Keratinocyte (primary cell): ENCODE results near the gene SYNCRIP. TPM values are rescaled to one million over a fixed set of nuclear protein-coding genes. Genes with fewer than 3 reads are reported as not detected.

Experiments used
- DNase-seq: peaks from one replicate; pipeline ENCODE4 v3.0.0-alpha.2; 2011; ENCODE audit warnings: low read depth, missing footprints, low spot score
- FAIRE-seq: peaks from 2 replicates; lab custom pipeline; 2011; peaks lifted over from hg19 to GRCh38; lab: Jason Lieb, UNC
- H2AFZ ChIP-seq: 2 replicates; pipeline ENCODE4 v1.6.0; 2012; ENCODE audit warnings: low read length, control low read depth, inconsistent platforms; ENCODE audit not compliant: control insufficient read depth
- H3K27ac ChIP-seq: 2 replicates; pipeline ENCODE4 v1.5.1; 2011; ENCODE audit warnings: low read length; ENCODE audit not compliant: control insufficient read depth, insufficient read depth
- H3K27me3 ChIP-seq: 3 replicates; pipeline ENCODE4 v1.6.0; 2011; ENCODE audit warnings: low read length; ENCODE audit not compliant: control insufficient read depth, insufficient read depth; ENCODE audit errors: extremely low read depth
- H3K36me3 ChIP-seq, 2 experiments: 2 replicates in 1 of 2; 3 replicates in 1 of 2; pipeline ENCODE4 v1.5.1; 2011; ENCODE audit warnings: low read length in 2 of 2, mild to moderate bottlenecking in 1 of 2; ENCODE audit not compliant: control insufficient read depth in 2 of 2, insufficient read depth in 2 of 2; ENCODE audit errors: extremely low read depth in 1 of 2
- H3K4me1 ChIP-seq: 3 replicates; pipeline ENCODE4 v1.5.1; 2011; ENCODE audit warnings: low read length; ENCODE audit not compliant: control insufficient read depth, insufficient read depth; ENCODE audit errors: extremely low read depth
- H3K4me2 ChIP-seq: 3 replicates; pipeline ENCODE4 v1.6.0; 2011; ENCODE audit warnings: low read depth, low read length; ENCODE audit not compliant: control insufficient read depth, insufficient read depth; ENCODE audit errors: extremely low read depth
- H3K4me3 ChIP-seq, 3 experiments: fragments of 200-600 bp in 1 of 3; sonication (generic) in 1 of 3; 2 replicates in 2 of 3; 3 replicates in 1 of 3; pipeline ENCODE4 v1.5.1; 2011 to 2016; ENCODE audit warnings: low read length in 3 of 3, mild to moderate bottlenecking in 3 of 3, control low read depth in 2 of 3, inconsistent platforms in 1 of 3, low read depth in 1 of 3, mixed read lengths in 1 of 3, mixed run types in 1 of 3, moderate library complexity in 1 of 3; ENCODE audit not compliant: control insufficient read depth in 2 of 3, insufficient read depth in 2 of 3; ENCODE audit errors: extremely low read depth in 1 of 3
- H3K79me2 ChIP-seq: 2 replicates; pipeline ENCODE4 v1.6.0; 2012; ENCODE audit warnings: low read length; ENCODE audit not compliant: control insufficient read depth, insufficient read depth
- H3K9ac ChIP-seq: 3 replicates; pipeline ENCODE4 v1.6.0; 2011; ENCODE audit warnings: low read length; ENCODE audit not compliant: control insufficient read depth, insufficient read depth; ENCODE audit errors: extremely low read depth
- H3K9me1 ChIP-seq: 3 replicates; pipeline ENCODE4 v1.6.0; 2011; ENCODE audit warnings: low read length; ENCODE audit not compliant: control insufficient read depth, insufficient read depth; ENCODE audit errors: extremely low read depth
- H3K9me3 ChIP-seq: 2 replicates; pipeline ENCODE4 v1.5.1; 2012; ENCODE audit warnings: low read depth, low read length; ENCODE audit not compliant: control insufficient read depth
- H4K20me1 ChIP-seq: 3 replicates; pipeline ENCODE4 v1.6.0; 2011; ENCODE audit warnings: low read length; ENCODE audit not compliant: control insufficient read depth, insufficient read depth; ENCODE audit errors: extremely low read depth
- CTCF ChIP-seq, 3 experiments: IDR thresholded peaks in 1 of 3; conservative IDR thresholded peaks in 1 of 3; optimal IDR thresholded peaks in 1 of 3; 2 replicates in 2 of 3; 3 replicates in 1 of 3; pipeline versions ENCODE3 to v1.5.1; 2011; ENCODE audit warnings: low read length in 3 of 3, mild to moderate bottlenecking in 3 of 3, moderate library complexity in 2 of 3, control low read depth in 1 of 3, inconsistent platforms in 1 of 3; ENCODE audit not compliant: insufficient read depth in 2 of 3; ENCODE audit errors: extremely low read depth in 1 of 3
- dilution Hi-C: fragments of 300-500 bp; cut with MboI; formaldehyde crosslinking; loops from one replicate; pipeline ENCODE4 v1.7.0; 2020; ENCODE audit warnings: low sequenced_read_pairs; ENCODE audit not compliant: extremely low pct_ligation_motif_present
- polyA plus RNA-seq, 5 experiments: library from polyadenylated mRNA; depleted of rRNA in 3 of 5; stranded (reverse) in 3 of 5; stranded (forward) in 1 of 5; unstranded in 1 of 5; fragments of >200 nt; gene quantifications; 1 replicate in 1 of 5; 2 replicates in 3 of 5; 3 replicates in 1 of 5; pipeline versions ENCODE4 v1.2.1 to v1.2.3, GENCODE V29; 2011 to 2012; ENCODE audit warnings: missing spikeins in 2 of 5, low read depth in 1 of 5, low replicate concordance in 1 of 5

Gene SYNCRIP
- polyA plus RNA-seq, 1 donor (not counting 4 experiments of a cell fraction or from before 2014, with no cell fraction given): 56.8 TPM

- no peak for DNase-seq
- dilution Hi-C loops: no loop called here
- Histone ChIP-seq H3K9me1 (peaks cover 4% of the 10 kb centered on the region), H3K4me3 (no peak overlapping the region), H3K79me2 (peaks cover 68% of the 10 kb centered on the region), H4K20me1 (peaks cover 8% of the 10 kb centered on the region), H3K9me3 (no peaks in the 10 kb centered on the region), H3K9ac (no peak overlapping the region), H3K4me2 (no peak overlapping the region), H3K36me3 (peaks cover 1 to 15% of the 10 kb centered on the region in 2 experiments), H3K27ac (no peak overlapping the region), H3K27me3 (no peaks in the 10 kb centered on the region), H3K4me1 (peaks cover 18% of the 10 kb centered on the region), H2AFZ (no peak overlapping the region)
- no peak for FAIRE-seq
- TF ChIP-seq CTCF (optimal IDR thresholded peaks at IDR 0.05 in 1 of 3, IDR thresholded peaks at IDR 0.05 in 1 of 3, conservative IDR thresholded peaks at IDR 0.05 in 1 of 3; ENCODE audit: extremely low read depth in 1 of 3, insufficient read depth in 2 of 3, low read length in 3 of 3): no peak
These were observed 66.2 kb downstream of the SYNCRIP start for GRCh38 chr6:85576476-85576875.

- DNase-seq (no peak), FAIRE-seq (peak; percentile 82)
- Histone ChIP-seq H3K79me2 (peaks cover 55% of the 10 kb centered on the region), H3K36me3 (peaks cover 1 to 12% of the 10 kb centered on the region in 2 experiments), H3K9ac (no peak overlapping the region), H4K20me1 (peaks cover 8% of the 10 kb centered on the region), H3K4me3 (no peak overlapping the region), H3K9me1 (no peaks in the 10 kb centered on the region), H3K4me1 (peaks cover 11% of the 10 kb centered on the region), H3K27ac (peak overlapping the region; percentile 7), H3K27me3 (no peaks in the 10 kb centered on the region), H3K9me3 (no peaks in the 10 kb centered on the region), H2AFZ (no peak overlapping the region), H3K4me2 (peak overlapping the region; percentile 44)
- TF ChIP-seq CTCF (optimal IDR thresholded peaks at IDR 0.05 in 1 of 3, IDR thresholded peaks at IDR 0.05 in 1 of 3, conservative IDR thresholded peaks at IDR 0.05 in 1 of 3; ENCODE audit: extremely low read depth in 1 of 3, insufficient read depth in 2 of 3, low read length in 3 of 3): no peak
- dilution Hi-C loops: no loop called here
These were observed 67.6 kb downstream of the SYNCRIP start for GRCh38 chr6:85574932-85575598.
